MCF 10A (cell line): ENCODE results near the gene INAFM1. TPM values are rescaled to one million over a fixed set of nuclear protein-coding genes. Genes with fewer than 3 reads are reported as not detected.
"Not testable (repeated sequence)": the region's sequence is repeated elsewhere in the genome, so short reads cannot be mapped to it uniquely, and the experiment has no call there.

Experiments used
- BruUV-seq: library from RNA; stranded (reverse); fragments of 400-500 nt; replicated peaks from 2 replicates; lab custom pipeline; 2021; lab: Mats Ljungman, UMichigan
- CTCF ChIA-PET: fragments of 300-600 bp; sonication (Branson Sonifier 250); formaldehyde crosslinking; extraction: SDS; loops from one replicate; lab custom pipeline; 2021; ENCODE audit warnings: antibody characterized with exemption, inconsistent platforms; lab: Yijun Ruan, JAX
- POLR2A ChIA-PET: fragments of 300-600, 350-650 bp; sonication (Branson Sonifier 250); formaldehyde crosslinking; extraction: SDS; loops from one replicate; lab custom pipeline; 2020; ENCODE audit warnings: antibody characterized with exemption, inconsistent platforms; lab: Yijun Ruan, JAX
- DNase-seq: peaks from one replicate; pipeline ENCODE4 v3.0.0-alpha.2; 2018; ENCODE audit not compliant: unreplicated experiment
- H3K27ac Mint-ChIP-seq: one replicate; pipeline ENCODE4 v1.8.0; 2022; ENCODE audit warnings: mild to moderate bottlenecking, low read depth, mixed read lengths; ENCODE audit not compliant: unreplicated experiment
- H3K27me3 Mint-ChIP-seq: one replicate; pipeline ENCODE4 v1.8.0; 2022; ENCODE audit warnings: mixed read lengths; ENCODE audit not compliant: insufficient read depth, unreplicated experiment
- H3K36me3 Mint-ChIP-seq: one replicate; pipeline ENCODE4 v1.8.0; 2022; ENCODE audit warnings: mild to moderate bottlenecking, moderate library complexity, mixed read lengths; ENCODE audit not compliant: insufficient read depth, unreplicated experiment
- H3K4me1 Mint-ChIP-seq: one replicate; pipeline ENCODE4 v1.8.0; 2022; ENCODE audit warnings: mixed read lengths; ENCODE audit not compliant: insufficient read depth, unreplicated experiment
- H3K4me3 Mint-ChIP-seq: one replicate; pipeline ENCODE4 v1.8.0; 2022; ENCODE audit warnings: mild to moderate bottlenecking, moderate library complexity, mixed read lengths; ENCODE audit not compliant: unreplicated experiment
- H3K9me3 Mint-ChIP-seq: one replicate; pipeline ENCODE4 v1.8.0; 2022; ENCODE audit warnings: mixed read lengths; ENCODE audit not compliant: unreplicated experiment
- intact Hi-C: fragments of 100-400 bp; cut with micrococcal nuclease; formaldehyde crosslinking; loops from 2 replicates; pipeline ENCODE4 v1.14.1; 2022
- total RNA-seq: library from RNA; stranded (reverse); gene quantifications from 2 replicates; pipeline ENCODE4 v1.2.3, GENCODE V29; 2022
- TF ChIP-seq, protein P1 (sequence below): fragments of 200-600 bp; IDR thresholded peaks from one replicate; pipeline ENCODE4 v1.8.0; 2022; ENCODE audit warnings: antibody characterized with exemption, mild to moderate bottlenecking; ENCODE audit not compliant: unreplicated experiment

Gene INAFM1
- total RNA-seq, 1 experiment from 2014 or later, result 16.8 TPM

GRCh38 chr19:47243776-47244547, 30.7 kb upstream of the INAFM1 start:
- TF ChIP-seq, protein P1, sequence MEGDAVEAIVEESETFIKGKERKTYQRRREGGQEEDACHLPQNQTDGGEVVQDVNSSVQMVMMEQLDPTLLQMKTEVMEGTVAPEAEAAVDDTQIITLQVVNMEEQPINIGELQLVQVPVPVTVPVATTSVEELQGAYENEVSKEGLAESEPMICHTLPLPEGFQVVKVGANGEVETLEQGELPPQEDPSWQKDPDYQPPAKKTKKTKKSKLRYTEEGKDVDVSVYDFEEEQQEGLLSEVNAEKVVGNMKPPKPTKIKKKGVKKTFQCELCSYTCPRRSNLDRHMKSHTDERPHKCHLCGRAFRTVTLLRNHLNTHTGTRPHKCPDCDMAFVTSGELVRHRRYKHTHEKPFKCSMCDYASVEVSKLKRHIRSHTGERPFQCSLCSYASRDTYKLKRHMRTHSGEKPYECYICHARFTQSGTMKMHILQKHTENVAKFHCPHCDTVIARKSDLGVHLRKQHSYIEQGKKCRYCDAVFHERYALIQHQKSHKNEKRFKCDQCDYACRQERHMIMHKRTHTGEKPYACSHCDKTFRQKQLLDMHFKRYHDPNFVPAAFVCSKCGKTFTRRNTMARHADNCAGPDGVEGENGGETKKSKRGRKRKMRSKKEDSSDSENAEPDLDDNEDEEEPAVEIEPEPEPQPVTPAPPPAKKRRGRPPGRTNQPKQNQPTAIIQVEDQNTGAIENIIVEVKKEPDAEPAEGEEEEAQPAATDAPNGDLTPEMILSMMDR, result peak; percentile 95
- intact Hi-C loops, result loop anchor here (1.0 to 10.0 kb wide), 4 partner anchors 12 to 229 kb away; partner anchors contain the start of genes NPAS1 and SAE1
- Mint-ChIP-seq H3K9me3 (no peaks in the 10 kb centered on the region), H3K27me3 (no peaks in the 10 kb centered on the region), H3K27ac (no peak overlapping the region), H3K4me3 (no peak overlapping the region), H3K36me3 (peaks cover 7% of the 10 kb centered on the region), H3K4me1 (peaks cover 5% of the 10 kb centered on the region)
- CTCF ChIA-PET, result interaction anchor here (0.6 to 7.5 kb wide), 29 partner anchors 9 to 1556 kb away, joined by 3 to 292 read pairs (median 4); partner anchors contain the start of genes CCDC9 and SAE1
- POLR2A ChIA-PET, result interaction anchor here (0.6 to 4.5 kb wide), 21 partner anchors 8 to 364 kb away, joined by 3 to 75 read pairs (median 6); partner anchors contain the start of genes CCDC9, SAE1 and ZC3H4
- DNase-seq, result peak; percentile 94
- no TSS peak for BruUV-seq

DNA sequence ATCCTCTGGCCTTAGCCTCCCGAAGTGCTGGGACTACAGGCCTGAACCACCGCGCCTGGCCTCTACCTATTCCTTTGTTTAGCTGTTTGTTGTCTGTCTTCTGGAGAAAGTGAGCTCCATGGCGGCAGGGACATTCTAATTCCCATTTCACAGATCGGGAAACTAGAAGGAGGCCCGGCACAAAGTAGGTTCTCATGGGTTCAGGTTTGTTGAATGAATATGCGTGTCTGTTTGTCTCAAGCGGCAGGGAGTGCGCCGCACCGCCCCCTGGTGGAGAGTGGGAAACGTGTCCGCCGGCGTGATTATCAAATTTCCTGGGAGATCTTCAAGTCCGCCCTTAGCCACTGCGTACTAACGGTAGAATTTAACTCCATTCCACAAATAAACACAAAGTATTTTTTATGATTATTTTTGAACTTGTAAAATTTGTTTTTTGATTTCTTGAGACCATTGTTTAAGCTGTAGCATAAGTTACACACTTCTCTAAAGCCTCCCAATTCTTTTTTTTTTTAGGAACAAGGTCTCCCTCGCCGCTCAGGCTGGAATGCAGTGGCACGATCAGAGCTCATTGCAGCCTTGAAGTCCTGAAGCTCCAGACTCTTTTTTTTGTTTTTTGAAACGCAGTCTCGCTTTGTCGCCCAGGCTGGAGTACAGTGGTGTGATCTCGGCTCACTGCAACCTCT, 27.2 kb upstream of the INAFM1 start:
- no TSS peak for BruUV-seq
- Mint-ChIP-seq H3K27me3 (no peaks in the 10 kb centered on the region), H3K9me3 (no peaks in the 10 kb centered on the region), H3K36me3 (peaks cover 7% of the 10 kb centered on the region), H3K4me3 (no peak overlapping the region), H3K27ac (peak overlapping the region; percentile 39), H3K4me1 (peaks cover 10% of the 10 kb centered on the region)
- POLR2A ChIA-PET, result interaction anchor here (0.7 to 4.5 kb wide), 7 partner anchors 9 to 116 kb away, joined by 3 to 46 read pairs (median 4); partner anchors contain the start of gene CCDC9
- peak; percentile 81 for DNase-seq
- TF ChIP-seq, protein P1, result peak; percentile 86
- CTCF ChIA-PET, result interaction anchor here (0.6 to 7.5 kb wide), 34 partner anchors 8 to 685 kb away, joined by 3 to 292 read pairs (median 5); partner anchors contain the start of gene CCDC9
- intact Hi-C loops, result loop anchor here (1.0 to 10.0 kb wide), 2 partner anchors 98 to 233 kb away; partner anchors contain the start of gene NPAS1

DNA sequence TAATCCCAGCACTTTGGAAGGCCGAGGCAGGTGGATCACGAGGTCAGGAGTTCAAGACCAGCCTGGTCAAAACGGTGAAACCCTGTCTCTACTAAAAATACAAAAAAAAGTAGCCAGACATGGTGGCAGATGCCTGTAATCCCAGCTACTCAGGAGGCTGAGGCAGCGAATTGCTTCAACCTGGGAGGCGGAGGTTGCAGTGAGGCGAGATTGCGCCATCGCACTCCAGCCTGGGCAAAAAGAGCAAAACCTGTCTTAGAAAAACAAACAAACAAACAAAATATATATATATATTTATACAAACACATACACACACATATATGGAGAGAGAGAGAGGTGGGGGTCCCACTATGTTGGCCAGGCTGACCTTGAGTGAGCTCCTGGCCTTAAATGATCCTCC, 21.7 kb upstream of the INAFM1 start:
- H3K36me3 Mint-ChIP-seq, H3K27me3 Mint-ChIP-seq, H3K27ac Mint-ChIP-seq, BruUV-seq, intact Hi-C loops, DNase-seq, H3K4me3 Mint-ChIP-seq, H3K9me3 Mint-ChIP-seq: not testable (repeated sequence)
- CTCF ChIA-PET, result interaction anchor here (0.6 to 2.1 kb wide), 3 partner anchors 9 to 723 kb away, joined by 3 to 10 read pairs (median 3); no protein-coding TSS in a partner anchor
- POLR2A ChIA-PET, result interaction anchor here (0.6 to 2.1 kb wide), 7 partner anchors 9 to 155 kb away, joined by 3 to 9 read pairs (median 7); partner anchors contain the start of gene ZC3H4
- peaks cover 13% of the 10 kb centered on the region for H3K4me1 Mint-ChIP-seq

DNA sequence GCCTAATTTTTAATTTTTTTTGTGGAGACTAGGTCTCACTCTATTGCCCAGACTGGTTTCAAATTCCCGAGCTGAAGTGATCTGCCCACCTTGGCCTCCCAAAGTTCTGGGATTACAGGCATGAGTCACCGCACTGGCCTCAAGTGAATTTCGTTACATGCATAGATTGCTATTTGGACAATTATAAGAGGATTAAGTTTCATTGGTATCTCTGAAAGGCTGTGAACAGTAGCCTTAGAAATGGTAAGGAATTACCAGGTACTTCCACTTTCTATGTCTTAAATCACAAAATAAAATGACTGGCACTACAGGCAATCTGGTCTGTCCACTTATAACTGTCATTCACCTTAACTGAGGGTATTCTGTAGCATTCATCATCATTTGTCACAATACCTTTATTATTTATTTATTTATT, 21.2 kb upstream of the INAFM1 start:
- TF ChIP-seq, protein P1, result no peak
- CTCF ChIA-PET, result interaction anchor here (1.1 to 2.1 kb wide), 2 partner anchors 9 to 37 kb away, joined by 3 to 10 read pairs; no protein-coding TSS in a partner anchor
- H3K4me3 Mint-ChIP-seq, result no peak overlapping the region
- intact Hi-C loops, result no loop called here
- H3K4me1 Mint-ChIP-seq, result peaks cover 16% of the 10 kb centered on the region
- H3K9me3 Mint-ChIP-seq, result no peaks in the 10 kb centered on the region
- H3K27ac Mint-ChIP-seq, result no peak overlapping the region
- POLR2A ChIA-PET, result interaction anchor here (0.6 to 2.1 kb wide), 8 partner anchors 9 to 456 kb away, joined by 3 to 9 read pairs (median 7); partner anchors contain the start of gene ZC3H4
- peaks cover 8% of the 10 kb centered on the region for H3K36me3 Mint-ChIP-seq
- BruUV-seq, result no TSS peak
- no peaks in the 10 kb centered on the region for H3K27me3 Mint-ChIP-seq
- DNase-seq, result peak; percentile 88
